HG03097 (cell line): Measurements from ENCODE around the gene TUBG2.

ENCODE experiments used
- ATAC-seq: cut with Tn5 transposase; IDR thresholded peaks from one replicate; pipeline ENCODE4 v1.9.1; 2021; ENCODE audit not compliant: unreplicated experiment, low FRiP score

The TUBG2 gene

DNA sequence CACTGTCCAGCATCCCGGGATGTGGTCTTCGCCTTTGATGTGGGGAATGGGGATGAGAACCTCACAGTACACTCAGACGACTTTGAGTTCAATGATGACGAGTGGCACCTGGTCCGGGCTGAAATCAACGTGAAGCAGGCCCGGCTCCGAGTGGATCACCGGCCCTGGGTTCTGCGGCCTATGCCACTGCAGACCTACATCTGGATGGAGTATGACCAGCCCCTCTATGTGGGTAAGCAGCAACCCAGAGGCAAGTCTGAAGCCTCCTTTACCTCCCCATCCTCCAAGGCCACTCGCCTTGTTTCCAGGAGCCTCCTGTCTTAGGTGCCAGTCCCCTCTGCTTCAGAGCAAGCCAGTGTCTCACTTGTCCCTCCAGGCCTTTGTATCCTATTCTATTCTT is 33.4 kb downstream of the TUBG2 start:
- no peak for ATAC-seq

DNA sequence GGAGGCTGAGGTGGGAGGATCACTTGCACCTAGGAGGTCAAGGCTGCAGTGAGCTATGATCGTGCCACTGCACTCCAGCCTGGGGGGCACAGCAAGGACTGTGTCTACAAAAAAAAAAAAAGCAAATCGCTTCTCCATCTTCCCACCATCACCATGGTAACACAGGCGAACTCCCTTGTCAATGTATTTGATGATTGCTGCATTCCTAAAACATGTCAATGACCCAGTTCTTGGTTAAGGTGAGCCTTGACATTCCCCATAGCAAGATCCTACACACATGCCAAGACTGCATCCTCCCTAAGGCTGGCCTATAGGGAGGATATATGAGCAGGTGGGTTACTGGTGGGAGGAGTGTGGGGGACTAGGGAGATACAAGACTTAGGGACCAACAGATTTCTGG is 35.4 kb downstream of the TUBG2 start:
- ATAC-seq, result no peak

- ATAC-seq, result no peak
These were observed 36.4 kb downstream of the TUBG2 start for GRCh38 chr17:42695500-42695899.

GRCh38 chr17:42697108-42697811 is 38.2 kb downstream of the TUBG2 start:
- no peak for ATAC-seq

- no peak for ATAC-seq
These were observed 39.8 kb downstream of the TUBG2 start for GRCh38 chr17:42698736-42699414.

DNA sequence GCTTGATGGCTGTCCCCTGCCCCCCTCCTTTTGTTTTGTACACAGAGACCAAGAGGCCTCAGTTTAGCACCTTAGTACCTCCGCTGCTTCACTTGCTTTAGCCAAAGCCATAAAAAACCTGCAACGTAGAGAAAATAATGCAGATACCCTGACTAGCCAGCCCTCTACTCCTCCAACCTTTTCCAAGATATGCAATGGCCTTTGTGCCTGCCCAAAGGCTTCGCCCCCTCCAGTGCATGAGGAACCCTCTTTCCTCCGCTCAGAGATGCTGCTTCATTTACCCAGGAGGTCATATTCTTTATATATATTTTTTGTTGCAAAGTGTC is 40.3 kb downstream of the TUBG2 start:
- ATAC-seq, result no peak

- ATAC-seq, result no peak
These were observed 41.7 kb downstream of the TUBG2 start for GRCh38 chr17:42700586-42701289.

DNA sequence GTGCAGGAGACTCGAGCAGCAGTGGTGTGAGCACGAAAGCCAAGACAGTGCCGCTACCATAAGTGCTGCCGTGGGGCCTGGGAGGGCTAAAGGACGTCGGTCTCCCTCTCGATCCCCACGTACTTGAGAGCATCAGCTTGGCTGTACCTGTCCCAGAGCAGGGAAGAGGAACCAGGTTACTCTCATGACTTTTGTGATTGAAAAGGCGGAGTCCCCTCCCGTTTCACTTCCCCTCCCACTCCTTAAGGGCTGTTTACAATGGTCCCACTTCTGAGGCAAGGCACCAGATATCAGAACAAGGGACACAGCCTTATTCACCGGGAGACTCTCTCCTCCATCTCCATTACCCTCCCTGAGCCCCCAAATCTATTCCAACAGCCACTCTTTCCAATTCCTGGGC is 43.4 kb downstream of the TUBG2 start:
- no peak for ATAC-seq

- ATAC-seq, result no peak
These were observed 45.4 kb downstream of the TUBG2 start for GRCh38 chr17:42704490-42704836.

DNA sequence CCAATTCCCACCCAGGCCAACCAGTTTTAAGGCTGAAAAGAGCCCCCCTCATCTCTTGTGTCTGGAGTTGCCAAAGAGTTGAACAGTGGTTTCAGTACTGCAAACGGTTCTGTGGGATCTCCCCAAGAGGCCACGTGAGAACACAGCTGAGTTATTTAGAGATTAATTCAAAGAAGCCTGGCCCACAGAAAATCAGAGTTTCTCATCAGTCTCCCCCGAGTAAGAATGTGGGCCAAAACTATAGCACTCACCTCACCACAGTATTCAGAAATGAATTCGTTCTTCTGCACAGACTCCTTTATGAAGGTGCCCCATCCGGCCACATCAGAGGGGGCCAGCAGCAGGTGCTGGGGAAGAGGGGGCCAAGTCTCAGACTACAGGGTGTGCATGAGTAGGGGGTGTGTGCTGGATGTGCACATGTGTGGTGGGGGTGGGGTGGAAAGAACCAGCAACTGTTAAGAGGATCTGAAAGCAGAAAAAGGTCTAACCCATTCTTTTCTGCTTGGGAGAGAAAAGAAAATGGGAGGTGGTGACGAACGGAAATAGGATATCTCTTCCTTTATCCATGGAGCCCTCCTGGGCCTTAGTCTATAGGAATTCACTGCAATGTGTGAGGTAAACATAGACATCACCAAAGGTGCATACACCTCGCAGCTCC is 45.9 kb downstream of the TUBG2 start:
- ATAC-seq, result no peak

- ATAC-seq, result no peak
These were observed 47.6 kb downstream of the TUBG2 start for GRCh38 chr17:42706732-42707131.

DNA sequence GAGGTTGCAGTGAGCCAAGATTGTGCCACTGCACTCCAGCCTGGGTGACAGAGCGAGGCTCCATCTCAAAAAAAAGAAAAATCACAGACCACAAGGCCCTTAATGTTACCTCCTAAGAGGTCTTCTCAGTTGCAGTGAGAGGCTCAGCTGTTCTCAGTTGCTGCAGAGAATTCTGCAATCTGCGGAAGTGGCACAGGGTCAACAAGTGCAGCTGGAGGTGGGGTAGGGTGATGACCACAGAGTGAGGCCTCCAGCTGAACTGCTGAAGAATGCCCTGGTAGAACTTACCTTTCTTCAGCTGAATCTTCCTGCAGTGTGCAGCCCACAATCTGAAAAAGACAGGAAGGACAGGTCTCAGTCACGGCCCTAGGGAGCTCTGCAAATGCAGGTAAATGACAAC is 49.5 kb downstream of the TUBG2 start:
- ATAC-seq, result no peak

DNA sequence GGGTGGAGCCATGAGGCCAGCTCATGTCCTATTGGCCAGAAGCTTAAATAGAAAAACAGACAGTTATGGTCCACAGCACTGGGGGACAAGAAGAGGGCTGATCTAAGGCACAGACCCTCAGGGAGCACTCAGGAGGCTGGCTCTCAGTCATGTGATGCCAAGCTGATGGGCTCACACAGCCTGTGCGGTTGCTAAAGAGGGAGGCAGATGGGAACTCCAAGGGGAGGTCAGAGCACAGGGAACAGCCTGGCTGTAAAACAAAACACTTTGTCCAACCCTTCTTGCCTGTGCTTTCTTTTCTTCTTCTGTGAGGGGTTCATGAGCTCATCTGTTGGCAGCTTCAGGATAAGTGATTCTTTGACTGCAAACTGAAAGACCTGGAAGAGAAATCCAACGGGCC is 50.5 kb downstream of the TUBG2 start:
- no peak for ATAC-seq
